ENCODE results near the gene RAB17. TPM values are rescaled to one million over a fixed set of nuclear protein-coding genes. Genes with fewer than 3 reads are reported as not detected.

RAB17 gene
- total RNA-seq, 2 donors from 2014 or later, result 12.6 to 13.6 TPM

- DNase-seq (ENCODE audit: low spot score), result peak; percentile 75
- Histone ChIP-seq H3K27me3 (replicated peaks; ENCODE audit: insufficient read depth) (no peaks in the 10 kb centered on the region), H3K4me1 (replicated peaks) (peaks cover 9% of the 10 kb centered on the region), H3K27ac (peak overlapping the region; percentile 48 to 71), H3K9me3 (no peaks in the 10 kb centered on the region), H3K36me3 (no peaks in the 10 kb centered on the region), H3K4me3 (no peak overlapping the region)
- intact Hi-C loops (cut with DNase I), result no loop called here
- 38% methylated on average over 6 of the region's 6 CpGs for WGBS
- TF ChIP-seq POLR2A (IDR thresholded peaks at IDR 0.05) (no peak), POLR2AphosphoS5 (IDR thresholded peaks at IDR 0.05) (peak; percentile 43), CTCF (IDR thresholded peaks at IDR 0.05) (no peak)
Measured at GRCh38 chr2:237540823-237541222, 49.7 kb downstream of the RAB17 start.

- no peaks in the 10 kb centered on the region for H3K36me3 ChIP-seq
- peak overlapping the region; percentile 48 to 71 for H3K27ac ChIP-seq
Measured at GRCh38 chr2:237540223-237540775, 50.2 kb downstream of the RAB17 start.

GRCh38 chr2:237539681-237540080 lies 50.9 kb downstream of the RAB17 start:
- peak overlapping the region; percentile 48 to 71 for H3K27ac ChIP-seq
- peaks cover 9% of the 10 kb centered on the region for H3K4me1 ChIP-seq (replicated peaks)
- no peaks in the 10 kb centered on the region for H3K9me3 ChIP-seq
- no peak for DNase-seq (ENCODE audit: low spot score)
- intact Hi-C loops (cut with DNase I), result no loop called here
- no peak for TF ChIP-seq POLR2A (IDR thresholded peaks at IDR 0.05)
- TF ChIP-seq POLR2AphosphoS5 (IDR thresholded peaks at IDR 0.05), result no peak
- TF ChIP-seq CTCF (IDR thresholded peaks at IDR 0.05), result no peak
- WGBS, result 68% methylated on average over 6 of the region's 6 CpGs
- no peak overlapping the region for H3K4me3 ChIP-seq
- no peaks in the 10 kb centered on the region for H3K27me3 ChIP-seq (replicated peaks; ENCODE audit: insufficient read depth)
- no peaks in the 10 kb centered on the region for H3K36me3 ChIP-seq

More at GRCh38 chr2:237540223-237540775, 50.2 kb downstream of the RAB17 start:
- no peak for DNase-seq (ENCODE audit: low spot score)
- Histone ChIP-seq H3K27me3 (replicated peaks; ENCODE audit: insufficient read depth) (no peaks in the 10 kb centered on the region), H3K4me3 (no peak overlapping the region), H3K9me3 (no peaks in the 10 kb centered on the region), H3K4me1 (replicated peaks) (peaks cover 9% of the 10 kb centered on the region)
- intact Hi-C loops (cut with DNase I), result no loop called here
- 93% methylated on average over 13 of the region's 13 CpGs for WGBS
- TF ChIP-seq POLR2A (IDR thresholded peaks at IDR 0.05) (no peak), POLR2AphosphoS5 (IDR thresholded peaks at IDR 0.05) (no peak), CTCF (IDR thresholded peaks at IDR 0.05) (no peak)

GRCh38 chr2:237538901-237539300 lies 51.6 kb downstream of the RAB17 start:
- no peak overlapping the region for H3K4me3 ChIP-seq
- H3K36me3 ChIP-seq, result no peaks in the 10 kb centered on the region
- H3K9me3 ChIP-seq, result no peaks in the 10 kb centered on the region
- TF ChIP-seq POLR2A (IDR thresholded peaks at IDR 0.05), result no peak
- TF ChIP-seq CTCF (IDR thresholded peaks at IDR 0.05), result no peak
- no peak for TF ChIP-seq POLR2AphosphoS5 (IDR thresholded peaks at IDR 0.05)
- peaks cover 9% of the 10 kb centered on the region for H3K4me1 ChIP-seq (replicated peaks)
- WGBS, result 92% methylated on average over 18 of the region's 18 CpGs
- intact Hi-C loops (cut with DNase I), result no loop called here
- peak overlapping the region in 1 of 2 donors; percentile 71 for H3K27ac ChIP-seq
- no peak for DNase-seq (ENCODE audit: low spot score)
- no peaks in the 10 kb centered on the region for H3K27me3 ChIP-seq (replicated peaks; ENCODE audit: insufficient read depth)

GRCh38 chr2:237538001-237538720 lies 52.4 kb downstream of the RAB17 start:
- no peaks in the 10 kb centered on the region for H3K27me3 ChIP-seq (replicated peaks; ENCODE audit: insufficient read depth)
- TF ChIP-seq CTCF (IDR thresholded peaks at IDR 0.05), result no peak
- no peak for TF ChIP-seq POLR2A (IDR thresholded peaks at IDR 0.05)
- no peak for TF ChIP-seq POLR2AphosphoS5 (IDR thresholded peaks at IDR 0.05)
- H3K4me1 ChIP-seq (replicated peaks), result peaks cover 9% of the 10 kb centered on the region
- no peaks in the 10 kb centered on the region for H3K9me3 ChIP-seq
- intact Hi-C loops (cut with DNase I), result no loop called here
- 76% methylated on average over 29 of the region's 29 CpGs for WGBS
- DNase-seq (ENCODE audit: low spot score), result no peak
- no peak overlapping the region for H3K4me3 ChIP-seq
- peak overlapping the region in 1 of 2 donors; percentile 71 for H3K27ac ChIP-seq
- no peaks in the 10 kb centered on the region for H3K36me3 ChIP-seq

Measured in prostate gland (tissue), 2 donors.